ENCODE data around the gene RPL39L. TPM values are rescaled to one million over a fixed set of nuclear protein-coding genes. Genes with fewer than 3 reads are reported as not detected.

RPL39L gene
- total and polyA plus RNA-seq, 2 of the 4 experiments (the other 2 are of a cell fraction): 18.1 to 34.6 TPM

DNA sequence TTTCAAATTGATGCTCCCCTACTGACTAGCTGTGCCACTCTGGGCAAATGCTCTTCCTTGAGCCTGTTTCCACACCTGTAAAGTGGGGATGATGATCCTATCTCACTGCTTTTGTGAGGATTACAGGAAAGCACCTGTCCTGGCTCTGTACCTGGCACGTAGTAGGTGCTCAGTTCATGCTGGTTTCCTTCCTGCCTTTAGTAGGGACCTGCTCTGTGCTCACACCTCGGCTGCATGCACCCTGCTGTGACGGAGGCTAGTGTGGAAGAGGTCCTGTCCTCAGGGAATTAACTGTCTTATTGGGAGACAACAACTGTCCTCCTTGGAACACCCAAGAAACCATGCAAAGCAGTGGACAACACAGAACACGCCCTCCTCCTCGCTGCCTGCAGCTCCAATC is 61.8 kb downstream of the RPL39L start:
- no peak overlapping the region for H2AFZ ChIP-seq (replicated peaks; ENCODE audit: low read length, poor library complexity)
- WGBS, 2 experiments (ENCODE audit: extremely low coverage in 2 of 2, insufficient read length in 1 of 2): no CpG with 5 or more reads among the region's 5 CpGs
- H3K9me1 ChIP-seq (ENCODE audit: insufficient read depth, low read length): peaks cover 3% of the 10 kb centered on the region; the same call in 1 of the 2 replicates
- ChIA-PET CTCF (no interaction called here), POLR2A (ENCODE audit: unreplicated experiment) (no interaction called here)
- H4K20me1 ChIP-seq (ENCODE audit: insufficient read depth, low read length): no peaks in the 10 kb centered on the region
- H2BK5ac ChIP-seq (ENCODE audit: low read depth, low read length, poor library complexity, severe bottlenecking): no peak overlapping the region
- H3K36me3 ChIP-seq (ENCODE audit: control insufficient read depth, insufficient read depth, low read length): no peaks in the 10 kb centered on the region; the same call in 1 of the 2 replicates
- TF ChIP-seq FOS (IDR thresholded peaks at IDR 0.05; ENCODE audit: low read depth, low read length) (no peak), SMC3 (IDR thresholded peaks at IDR 0.05; ENCODE audit: low read depth, low read length) (no peak), RAD21 (IDR thresholded peaks at IDR 0.05; ENCODE audit: low read length) (no peak), POLR2A (IDR thresholded peaks at IDR 0.05; ENCODE audit: low read depth, low read length) (no peak), CHD1 (IDR thresholded peaks at IDR 0.05; ENCODE audit: low read depth, low read length) (no peak), RFX5 (IDR thresholded peaks at IDR 0.05; ENCODE audit: low read depth, low read length) (no peak), RCOR1 (IDR thresholded peaks at IDR 0.05; ENCODE audit: insufficient replicate concordance, low read length) (no peak), MAZ (IDR thresholded peaks at IDR 0.05; ENCODE audit: borderline replicate concordance, low read depth, low read length) (no peak), MAFK (IDR thresholded peaks at IDR 0.05; ENCODE audit: low read depth, low read length) (no peak), USF2 (IDR thresholded peaks at IDR 0.05; ENCODE audit: low read depth, low read length) (no peak), NFE2L2 (IDR thresholded peaks at IDR 0.05; ENCODE audit: low read depth, low read length) (no peak), BHLHE40 (IDR thresholded peaks at IDR 0.05; ENCODE audit: low read depth, low read length) (no peak), MXI1 (IDR thresholded peaks at IDR 0.05; ENCODE audit: borderline replicate concordance, low read depth, low read length) (no peak), CEBPB (IDR thresholded peaks at IDR 0.05; ENCODE audit: low read depth, low read length) (no peak), CTCF (conservative IDR thresholded peaks at IDR 0.05; ENCODE audit: low read depth, low read length) (no peak)
- TF ChIP-seq, protein P1, sequence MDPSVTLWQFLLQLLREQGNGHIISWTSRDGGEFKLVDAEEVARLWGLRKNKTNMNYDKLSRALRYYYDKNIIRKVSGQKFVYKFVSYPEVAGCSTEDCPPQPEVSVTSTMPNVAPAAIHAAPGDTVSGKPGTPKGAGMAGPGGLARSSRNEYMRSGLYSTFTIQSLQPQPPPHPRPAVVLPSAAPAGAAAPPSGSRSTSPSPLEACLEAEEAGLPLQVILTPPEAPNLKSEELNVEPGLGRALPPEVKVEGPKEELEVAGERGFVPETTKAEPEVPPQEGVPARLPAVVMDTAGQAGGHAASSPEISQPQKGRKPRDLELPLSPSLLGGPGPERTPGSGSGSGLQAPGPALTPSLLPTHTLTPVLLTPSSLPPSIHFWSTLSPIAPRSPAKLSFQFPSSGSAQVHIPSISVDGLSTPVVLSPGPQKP (IDR thresholded peaks at IDR 0.05; ENCODE audit: borderline replicate concordance, low read depth, low read length): no peak
- no peak overlapping the region for H3K4ac ChIP-seq (ENCODE audit: low read depth, low read length)
- H3K27me3 ChIP-seq (ENCODE audit: control insufficient read depth, insufficient read depth, low read length): no peaks in the 10 kb centered on the region
- BruUV-seq (replicated peaks): no TSS peak
- H2AK5ac ChIP-seq (ENCODE audit: low read depth, low read length): no peak overlapping the region
- no peak overlapping the region for H2BK120ac ChIP-seq (ENCODE audit: low read depth, low read length)
- in situ Hi-C loops (cut with MboI; ENCODE audit: low sequenced_read_pairs): no loop called here
- no peak overlapping the region for H3K4me2 ChIP-seq (ENCODE audit: low read depth, low read length)
- no peak overlapping the region for H2BK15ac ChIP-seq (ENCODE audit: low read depth, low read length)
- H3K4me1 ChIP-seq (ENCODE audit: control insufficient read depth, insufficient read depth, low read length): no peaks in the 10 kb centered on the region
- H4K8ac ChIP-seq (ENCODE audit: low read depth in 2 of 2, low read length in 2 of 2): no peak overlapping the region
- dilution Hi-C loops (cut with HindIII; ENCODE audit: low sequenced_read_pairs, unreplicated experiment): no loop called here
- no peak overlapping the region for H3K18ac ChIP-seq (ENCODE audit: low read depth, low read length)
- no peaks in the 10 kb centered on the region for H3K9me3 ChIP-seq (ENCODE audit: control insufficient read depth, insufficient read depth, low read length)
- intact Hi-C loops (cut with micrococcal nuclease): no loop called here
- H4K5ac ChIP-seq (ENCODE audit: low read depth, low read length): no peak overlapping the region
- no peak overlapping the region for H3K56ac ChIP-seq (ENCODE audit: extremely low read depth, insufficient read depth, low read length)
- no peak overlapping the region for H3K14ac ChIP-seq (replicated peaks; ENCODE audit: low read depth, low read length)
- H3K9ac ChIP-seq (ENCODE audit: low read depth, low read length): no peak overlapping the region
- H3K23ac ChIP-seq (ENCODE audit: low read depth, low read length): no peak overlapping the region
- H3K79me1 ChIP-seq (ENCODE audit: low read depth in 1 of 2, low read length in 2 of 2): no peaks in the 10 kb centered on the region
- H4K91ac ChIP-seq (ENCODE audit: insufficient read depth, low read depth, low read length): no peak overlapping the region
- no peak overlapping the region for H2BK20ac ChIP-seq (ENCODE audit: low read depth, low read length)
- DNase-seq: no peak
- ATAC-seq (ENCODE audit: low read depth): no peak
- no peak overlapping the region for H3K27ac ChIP-seq (ENCODE audit: insufficient read depth, low read length)
- H3K4me3 ChIP-seq (ENCODE audit: insufficient read depth, low read depth, low read length): no peak overlapping the region
- no peak overlapping the region for H2AK9ac ChIP-seq (replicated peaks; ENCODE audit: low read depth, low read length, poor library complexity)

Measured in IMR-90 (cell line).